Endothelial cell of umbilical vein (primary cell): ENCODE measurements around the gene DSP. TPM values are rescaled to one million over a fixed set of nuclear protein-coding genes. Genes with fewer than 3 reads are reported as not detected.

Source experiments
- BruUV-seq: library from RNA; stranded (reverse); fragments of 400-500 nt; replicated peaks from 2 replicates; lab custom pipeline; 2021; lab: Mats Ljungman, UMichigan
- CTCF ChIA-PET: fragments of 300-600, 350-600 bp; sonication (Branson Sonifier 250); formaldehyde crosslinking; loops from one replicate; lab custom pipeline; 2021; ENCODE audit warnings: antibody characterized with exemption, inconsistent platforms; lab: Charles Lee
- POLR2A ChIA-PET: fragments of 300-600, 350-600 bp; sonication (Branson Sonifier 250); formaldehyde crosslinking; loops from one replicate; lab custom pipeline; 2021; ENCODE audit warnings: antibody characterized with exemption, inconsistent platforms; lab: Charles Lee
- DNase-seq: peaks from one replicate; pipeline ENCODE4 v3.0.0-alpha.2; 2011; ENCODE audit warnings: low read depth, low spot score
- FAIRE-seq: peaks from 2 replicates; lab custom pipeline; 2011; peaks lifted over from hg19 to GRCh38; lab: Jason Lieb, UNC
- H2AFZ ChIP-seq: 2 replicates; pipeline ENCODE4 v1.6.0; 2012; ENCODE audit warnings: low read depth, low read length, control low read depth, inconsistent platforms
- H3K27ac ChIP-seq: 2 replicates; pipeline ENCODE4 v1.5.1; 2011; ENCODE audit warnings: low read depth, mild to moderate bottlenecking, control low read depth, low read length, moderate library complexity; ENCODE audit not compliant: insufficient read depth
- H3K27me3 ChIP-seq, 2 experiments: 2 replicates each; pipeline versions ENCODE4 v1.6.0 to v1.6.1; 2011; ENCODE audit warnings: low read length in 2 of 2, mixed read lengths in 1 of 2; ENCODE audit not compliant: control insufficient read depth in 2 of 2, insufficient read depth in 2 of 2
- H3K36me3 ChIP-seq, 2 experiments: 2 replicates in 1 of 2; 3 replicates in 1 of 2; pipeline ENCODE4 v1.5.1; 2011; ENCODE audit warnings: low read length in 2 of 2, mild to moderate bottlenecking in 1 of 2, moderate library complexity in 1 of 2; ENCODE audit not compliant: control insufficient read depth in 2 of 2, insufficient read depth in 2 of 2; ENCODE audit errors: extremely low read depth in 1 of 2
- H3K4me1 ChIP-seq: 3 replicates; pipeline ENCODE4 v1.5.1; 2011; ENCODE audit warnings: mild to moderate bottlenecking, low read length; ENCODE audit not compliant: control insufficient read depth, insufficient read depth; ENCODE audit errors: extremely low read depth
- H3K4me2 ChIP-seq: 2 replicates; pipeline ENCODE4 v1.6.1; 2011; ENCODE audit warnings: low read length, control low read depth, mixed read lengths; ENCODE audit not compliant: insufficient read depth
- H3K4me3 ChIP-seq, 3 experiments: fragments of 200-600 bp in 1 of 3; sonication (generic), shearing (Covaris generic) in 1 of 3; replicated peaks in 1 of 3; 2 replicates each; pipeline ENCODE4 v1.5.1; 2011 to 2016; ENCODE audit warnings: control low read depth in 3 of 3, low read length in 3 of 3, mild to moderate bottlenecking in 2 of 3, inconsistent platforms in 1 of 3, low read depth in 1 of 3, moderate library complexity in 1 of 3; ENCODE audit not compliant: insufficient read depth in 1 of 3
- H3K79me2 ChIP-seq: 2 replicates; pipeline ENCODE4 v1.6.0; 2012; ENCODE audit warnings: low read length, inconsistent platforms; ENCODE audit not compliant: control insufficient read depth, insufficient read depth
- H3K9ac ChIP-seq: replicated peaks from 2 replicates; pipeline ENCODE3; 2011; ENCODE audit warnings: low read length, control low read depth; ENCODE audit not compliant: insufficient read depth; ENCODE audit errors: extremely low read depth
- H3K9me1 ChIP-seq: replicated peaks from 3 replicates; pipeline ENCODE4 v1.6.0; 2011; ENCODE audit warnings: mild to moderate bottlenecking, low read length; ENCODE audit not compliant: control insufficient read depth, insufficient read depth; ENCODE audit errors: extremely low read depth
- H3K9me3 ChIP-seq: replicated peaks from 2 replicates; pipeline ENCODE4 v1.5.1; 2012; ENCODE audit warnings: low read length, inconsistent platforms; ENCODE audit not compliant: control insufficient read depth, insufficient read depth
- H4K20me1 ChIP-seq: replicated peaks from 2 replicates; pipeline ENCODE3; 2011; ENCODE audit warnings: mild to moderate bottlenecking, low read length; ENCODE audit not compliant: control insufficient read depth, insufficient read depth; ENCODE audit errors: extremely low read depth
- EZH2 ChIP-seq: IDR thresholded peaks from 2 replicates; pipeline ENCODE4 v1.6.1; 2012; ENCODE audit warnings: borderline replicate concordance, low read depth, mild to moderate bottlenecking, moderate library complexity, low read length, inconsistent platforms; ENCODE audit not compliant: severe bottlenecking
- FOS ChIP-seq: IDR thresholded peaks from 2 replicates; pipeline ENCODE4 v1.6.1; 2011; ENCODE audit warnings: mild to moderate bottlenecking, low read length, moderate library complexity, borderline replicate concordance; ENCODE audit not compliant: insufficient read depth
- GATA2 ChIP-seq: IDR thresholded peaks from 2 replicates; pipeline ENCODE4 v1.7.0; 2011; ENCODE audit warnings: low read depth, mild to moderate bottlenecking, moderate library complexity, mixed read lengths, low read length; ENCODE audit not compliant: insufficient read length, insufficient read depth
- JUN ChIP-seq: IDR thresholded peaks from 2 replicates; pipeline ENCODE4 v1.6.1; 2011; ENCODE audit warnings: borderline replicate concordance, low read depth; ENCODE audit not compliant: insufficient read length, insufficient read depth
- MAX ChIP-seq: IDR thresholded peaks from 2 replicates; pipeline ENCODE4 v1.6.1; 2011; ENCODE audit not compliant: insufficient read depth, insufficient read length
- MYC ChIP-seq: IDR thresholded peaks from one replicate; pipeline ENCODE4 v1.6.1; 2011; ENCODE audit warnings: mild to moderate bottlenecking, low read depth, low read length
- POLR2A ChIP-seq: IDR thresholded peaks from 2 replicates; pipeline ENCODE4 v1.6.1; 2012; ENCODE audit warnings: low read depth, mild to moderate bottlenecking, control low read depth, low read length
- POLR2AphosphoS5 ChIP-seq: IDR thresholded peaks from 2 replicates; pipeline ENCODE4 v1.6.1; 2012; ENCODE audit warnings: low read depth, mild to moderate bottlenecking, control low read depth, low read length, moderate library complexity; ENCODE audit not compliant: insufficient read depth
- dilution Hi-C: fragments of 300-500 bp; cut with MboI; formaldehyde crosslinking; loops from one replicate; pipeline ENCODE4 v1.15.0; 2019; ENCODE audit warnings: low sequenced_read_pairs; ENCODE audit not compliant: extremely low pct_ligation_motif_present
- intact Hi-C: fragments of 100-400 bp; cut with micrococcal nuclease; formaldehyde crosslinking; loops from one replicate; pipeline ENCODE4 v1.10.0; 2022
- polyA plus RNA-seq, 4 experiments: library from polyadenylated mRNA; depleted of rRNA in 3 of 4; stranded (reverse) in 3 of 4; unstranded in 1 of 4; fragments of >200 nt; gene quantifications; 2 replicates each; pipeline versions ENCODE4 v1.2.1 to v1.2.3, GENCODE V29; 2011 to 2012; ENCODE audit warnings: missing spikeins in 1 of 4
- total RNA-seq: library from RNA; stranded (reverse); gene quantifications from 2 replicates; pipeline ENCODE4 v1.2.3, GENCODE V29; 2021
- TF ChIP-seq, protein P1 (sequence below), 2 donors: IDR thresholded peaks; 1 replicate in 1 of 2; 2 replicates in 1 of 2; pipeline ENCODE4 v1.5.1; 2011; ENCODE audit warnings: low read length in 2 of 2, mild to moderate bottlenecking in 2 of 2, moderate library complexity in 2 of 2, control low read depth in 1 of 2, inconsistent platforms in 1 of 2, low read depth in 1 of 2; ENCODE audit not compliant: insufficient read depth in 1 of 2; ENCODE audit errors: extremely low read depth in 1 of 2

The DSP gene
- total and polyA plus RNA-seq, 2 donors (not counting 3 experiments of a cell fraction or from before 2014, with no cell fraction given) = 0.03 to 0.77 TPM

DNA sequence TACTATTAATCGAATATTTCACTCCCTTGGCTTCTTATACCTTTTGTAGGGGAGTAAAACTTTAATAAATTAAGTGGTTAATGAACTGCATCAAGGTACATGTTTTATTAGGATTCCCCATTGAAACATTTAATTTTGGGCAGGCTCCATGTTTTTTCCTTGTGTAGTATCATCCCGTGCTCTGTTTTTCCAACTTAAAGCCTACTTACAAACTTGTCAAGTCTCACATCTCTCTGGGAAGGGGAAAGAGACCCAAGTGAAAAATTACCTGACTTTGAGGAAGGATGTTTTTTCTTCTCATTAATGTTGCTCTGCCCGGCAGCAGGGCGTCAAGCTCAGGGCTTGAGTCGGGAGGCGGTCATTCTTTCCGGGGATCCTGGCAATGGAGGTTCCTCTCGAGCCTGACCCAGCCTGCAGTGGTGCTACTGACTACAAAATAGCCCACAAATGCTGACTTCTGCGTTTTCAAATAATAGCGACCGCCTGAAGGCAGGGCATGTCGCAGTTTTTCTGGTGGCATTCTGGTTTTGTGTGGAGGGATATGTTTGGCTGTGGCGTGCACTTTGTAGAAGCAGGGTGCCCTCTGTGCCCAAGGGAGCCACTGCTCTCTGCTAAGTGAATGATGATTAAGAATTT is 2.4 kb downstream of the DSP start:
- no peak overlapping the region for H3K27ac ChIP-seq
- CTCF ChIA-PET = no interaction called here
- H3K4me3 ChIP-seq = no peak overlapping the region
- DNase-seq = no peak
- dilution Hi-C loops (no loop called here), intact Hi-C loops (no loop called here)
- H3K79me2 ChIP-seq = no peaks in the 10 kb centered on the region
- TF ChIP-seq, protein P1, sequence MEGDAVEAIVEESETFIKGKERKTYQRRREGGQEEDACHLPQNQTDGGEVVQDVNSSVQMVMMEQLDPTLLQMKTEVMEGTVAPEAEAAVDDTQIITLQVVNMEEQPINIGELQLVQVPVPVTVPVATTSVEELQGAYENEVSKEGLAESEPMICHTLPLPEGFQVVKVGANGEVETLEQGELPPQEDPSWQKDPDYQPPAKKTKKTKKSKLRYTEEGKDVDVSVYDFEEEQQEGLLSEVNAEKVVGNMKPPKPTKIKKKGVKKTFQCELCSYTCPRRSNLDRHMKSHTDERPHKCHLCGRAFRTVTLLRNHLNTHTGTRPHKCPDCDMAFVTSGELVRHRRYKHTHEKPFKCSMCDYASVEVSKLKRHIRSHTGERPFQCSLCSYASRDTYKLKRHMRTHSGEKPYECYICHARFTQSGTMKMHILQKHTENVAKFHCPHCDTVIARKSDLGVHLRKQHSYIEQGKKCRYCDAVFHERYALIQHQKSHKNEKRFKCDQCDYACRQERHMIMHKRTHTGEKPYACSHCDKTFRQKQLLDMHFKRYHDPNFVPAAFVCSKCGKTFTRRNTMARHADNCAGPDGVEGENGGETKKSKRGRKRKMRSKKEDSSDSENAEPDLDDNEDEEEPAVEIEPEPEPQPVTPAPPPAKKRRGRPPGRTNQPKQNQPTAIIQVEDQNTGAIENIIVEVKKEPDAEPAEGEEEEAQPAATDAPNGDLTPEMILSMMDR (IDR thresholded peaks at IDR 0.05; ENCODE audit: extremely low read depth in 1 of 2, insufficient read depth in 1 of 2, low read depth in 1 of 2, low read length in 2 of 2) = no peak
- TF ChIP-seq FOS (no peak), MYC (no peak)
- no peaks in the 10 kb centered on the region for H3K36me3 ChIP-seq
- BruUV-seq = no TSS peak
- H3K4me1 ChIP-seq = peaks cover 10% of the 10 kb centered on the region
- no peaks in the 10 kb centered on the region for H4K20me1 ChIP-seq
- no peaks in the 10 kb centered on the region for H3K9me3 ChIP-seq
- H3K27me3 ChIP-seq = peaks cover 42 to 79% of the 10 kb centered on the region in 2 experiments
- H3K9me1 ChIP-seq = no peaks in the 10 kb centered on the region
- H2AFZ ChIP-seq = no peak overlapping the region
- no peak overlapping the region for H3K9ac ChIP-seq
- POLR2A ChIA-PET = no interaction called here
- FAIRE-seq = no peak
- H3K4me2 ChIP-seq = no peak overlapping the region

DNA sequence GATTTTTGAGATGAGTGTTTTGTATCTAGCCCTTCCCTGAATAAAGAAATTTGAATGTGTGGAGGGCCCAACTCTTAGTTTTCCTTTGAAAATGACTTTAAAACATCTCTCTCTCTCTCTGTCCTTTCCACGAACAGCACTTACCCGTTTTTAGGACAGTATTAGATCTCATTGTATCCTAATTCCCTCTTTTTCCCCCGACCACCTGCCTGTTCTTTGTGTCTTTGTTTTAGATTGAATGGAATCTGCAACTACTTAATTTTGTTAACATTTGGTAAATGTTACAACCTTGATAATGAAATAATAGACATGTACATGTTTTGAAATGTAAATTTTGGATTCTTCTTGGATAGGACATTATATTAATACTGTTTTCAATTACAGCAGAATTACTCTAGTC is 3.1 kb downstream of the DSP start:
- Histone ChIP-seq H3K4me3 (no peak overlapping the region), H3K9me3 (no peaks in the 10 kb centered on the region), H3K36me3 (no peaks in the 10 kb centered on the region), H3K4me1 (peaks cover 10% of the 10 kb centered on the region), H3K4me2 (no peak overlapping the region), H3K9me1 (no peaks in the 10 kb centered on the region), H3K79me2 (no peaks in the 10 kb centered on the region), H3K27ac (no peak overlapping the region), H3K9ac (no peak overlapping the region), H4K20me1 (no peaks in the 10 kb centered on the region), H2AFZ (no peak overlapping the region), H3K27me3 (peaks cover 40 to 73% of the 10 kb centered on the region in 2 experiments)
- ChIA-PET POLR2A (no interaction called here), CTCF (no interaction called here)
- FAIRE-seq = no peak
- dilution Hi-C loops = no loop called here
- no TSS peak for BruUV-seq
- no peak for DNase-seq
- intact Hi-C loops = no loop called here
- TF ChIP-seq, protein P1 (IDR thresholded peaks at IDR 0.05; ENCODE audit: extremely low read depth in 1 of 2, insufficient read depth in 1 of 2, low read depth in 1 of 2, low read length in 2 of 2) = no peak
- TF ChIP-seq POLR2AphosphoS5 = no peak
- no peak for TF ChIP-seq EZH2
- TF ChIP-seq MAX = no peak
- TF ChIP-seq MYC = no peak
- no peak for TF ChIP-seq FOS
- no peak for TF ChIP-seq GATA2
- no peak for TF ChIP-seq JUN
- TF ChIP-seq POLR2A = no peak
